Tongue (tissue), 2 donors: ENCODE measurements around the gene NRF1. TPM values are rescaled to one million over a fixed set of nuclear protein-coding genes. Genes with fewer than 3 reads are reported as not detected.
"Not testable (repeated sequence)": the region's sequence is repeated elsewhere in the genome, so short reads cannot be mapped to it uniquely, and the experiment has no call there.

Source experiments
- DNase-seq: peaks from one replicate; pipeline ENCODE4 v3.0.0-alpha.2; 2015
- total RNA-seq: library from RNA; depleted of rRNA; stranded (reverse); fragments of >200 nt; gene quantifications from one replicate; pipeline ENCODE4 v1.2.3, GENCODE V29; 2014

Gene NRF1
- total RNA-seq, 1 donor from 2014 or later: 19.6 TPM

DNA sequence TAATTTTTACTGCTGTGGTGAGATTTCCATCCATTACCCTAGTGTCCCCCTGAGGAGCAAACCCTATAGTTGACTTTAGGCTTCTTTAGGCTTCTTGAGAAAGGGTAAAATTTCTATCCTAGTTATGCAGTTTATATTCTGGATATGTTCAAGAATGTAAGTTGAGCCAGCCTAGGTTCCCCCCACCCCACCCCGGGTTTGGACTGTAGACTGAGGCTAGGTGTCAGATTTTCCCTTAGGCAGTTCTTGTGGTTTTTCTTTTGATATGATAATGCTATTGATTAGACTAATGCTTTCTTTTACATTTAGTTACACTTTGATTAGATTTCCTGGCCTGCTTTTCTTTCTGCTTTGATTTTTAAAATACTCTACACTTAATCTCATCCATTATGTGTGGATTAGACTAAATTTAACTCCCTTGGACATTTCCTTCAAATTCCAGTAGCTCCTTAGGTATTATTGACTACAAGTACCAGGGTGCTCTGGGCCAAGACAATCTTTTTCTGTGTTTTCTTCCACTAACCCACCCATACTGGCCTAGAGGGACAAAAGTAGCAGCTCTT, 37.7 kb downstream of the NRF1 start:
- DNase-seq: no peak

DNA sequence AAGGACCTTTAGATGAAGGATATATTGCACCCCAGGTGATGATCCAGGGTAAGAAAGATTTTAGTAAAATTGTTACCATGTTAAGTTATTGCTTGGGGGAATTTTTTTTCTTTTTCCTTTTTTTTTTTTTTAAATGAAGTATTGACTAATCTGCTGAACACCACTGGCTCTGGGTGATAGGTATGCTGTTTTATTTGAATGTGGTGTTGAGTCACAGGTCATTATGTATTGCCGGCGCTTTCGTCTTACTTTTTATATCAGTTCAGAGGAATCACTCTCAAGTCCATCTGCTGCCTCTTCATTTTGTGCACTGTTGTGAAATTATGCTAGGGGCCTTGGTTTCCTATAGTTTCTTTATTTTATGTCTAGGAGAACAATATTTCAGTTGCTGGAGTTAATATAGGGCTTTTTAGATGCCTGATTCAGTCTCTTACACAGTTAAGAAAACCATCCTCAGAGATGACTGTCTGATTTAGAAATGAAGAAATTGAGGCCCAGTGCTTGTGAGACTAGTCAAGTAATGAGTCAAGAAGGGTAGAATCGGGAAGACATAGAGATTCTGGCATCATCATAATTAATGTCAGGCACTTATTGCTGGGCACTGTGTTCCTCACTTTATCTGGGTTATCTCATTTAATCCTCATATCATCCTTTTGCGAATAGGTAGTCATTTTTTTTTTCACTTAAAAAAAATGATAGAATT, 38.7 kb downstream of the NRF1 start:
- DNase-seq: no peak

DNA sequence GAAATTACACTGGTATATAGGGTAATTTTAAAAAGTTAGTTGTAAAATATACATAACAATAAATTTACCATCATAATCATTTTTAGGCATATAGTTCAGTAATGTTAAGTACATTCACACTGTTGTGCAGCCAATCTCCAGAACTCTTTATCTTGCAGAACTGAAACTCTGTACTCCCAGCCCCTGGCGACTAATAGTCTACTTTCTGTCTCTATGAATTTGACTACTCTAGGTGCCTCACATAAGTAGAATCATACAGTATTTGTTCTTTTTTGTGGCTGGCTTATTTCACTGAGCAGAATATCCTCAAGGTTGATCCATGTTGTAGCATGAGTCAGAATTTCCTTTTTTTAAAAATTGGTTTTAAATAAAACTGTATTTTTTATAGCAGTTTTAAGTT, 41.4 kb downstream of the NRF1 start:
- no peak for DNase-seq

DNA sequence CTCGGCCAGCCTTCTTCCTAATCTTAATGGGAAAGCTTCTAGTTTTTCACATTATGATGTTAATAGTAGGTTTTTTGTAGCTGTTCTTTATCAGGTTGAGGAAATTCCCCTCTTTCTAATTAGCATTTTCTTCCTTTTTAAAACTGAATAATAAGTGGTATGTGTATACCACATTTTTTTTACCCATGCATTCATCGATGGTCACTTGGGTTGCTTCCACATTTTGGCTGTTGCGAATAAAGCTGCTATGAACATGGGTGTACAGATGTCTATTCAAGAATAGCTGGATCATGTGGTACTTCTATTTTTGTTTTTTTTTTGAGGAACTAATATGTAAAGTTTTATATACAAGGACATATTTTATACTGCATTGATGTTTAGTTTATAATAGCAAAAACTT, 44.3 kb downstream of the NRF1 start:
- DNase-seq: no peak

DNA sequence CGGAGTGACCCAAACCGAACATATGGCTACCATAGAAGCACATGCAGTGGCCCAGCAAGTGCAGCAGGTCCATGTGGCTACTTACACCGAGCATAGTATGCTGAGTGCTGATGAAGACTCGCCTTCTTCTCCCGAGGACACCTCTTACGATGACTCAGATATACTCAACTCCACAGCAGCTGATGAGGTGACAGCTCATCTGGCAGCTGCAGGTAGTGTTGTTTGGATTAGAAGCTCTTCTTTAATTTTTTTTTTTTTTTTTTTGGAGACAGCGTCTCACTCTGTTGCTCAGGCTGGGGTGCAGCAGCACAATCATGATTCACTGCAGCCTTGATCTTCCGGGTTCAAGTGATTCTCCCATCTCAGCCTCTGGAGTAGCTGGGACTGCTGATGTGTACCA, 45.8 kb downstream of the NRF1 start:
- DNase-seq: no peak

DNA sequence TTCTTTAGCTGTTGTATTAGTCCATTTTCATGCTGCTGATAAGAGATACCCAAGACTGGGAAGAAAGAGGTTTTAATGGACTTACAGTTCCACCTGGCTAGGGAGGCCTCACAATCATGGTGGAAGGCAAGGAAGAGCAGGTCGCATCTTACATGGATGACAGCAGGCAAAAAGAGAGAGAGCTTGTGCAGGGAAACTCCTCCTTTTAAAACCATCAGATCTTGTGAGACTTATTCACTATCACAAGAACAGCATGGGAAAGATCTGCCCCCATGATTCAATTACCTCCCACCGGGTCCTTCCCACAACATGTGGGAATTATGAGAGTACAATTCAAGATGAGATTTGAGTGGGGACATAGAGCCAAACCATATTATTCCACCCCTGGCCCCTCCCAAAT, 48.4 kb downstream of the NRF1 start:
- not testable (repeated sequence) for DNase-seq

DNA sequence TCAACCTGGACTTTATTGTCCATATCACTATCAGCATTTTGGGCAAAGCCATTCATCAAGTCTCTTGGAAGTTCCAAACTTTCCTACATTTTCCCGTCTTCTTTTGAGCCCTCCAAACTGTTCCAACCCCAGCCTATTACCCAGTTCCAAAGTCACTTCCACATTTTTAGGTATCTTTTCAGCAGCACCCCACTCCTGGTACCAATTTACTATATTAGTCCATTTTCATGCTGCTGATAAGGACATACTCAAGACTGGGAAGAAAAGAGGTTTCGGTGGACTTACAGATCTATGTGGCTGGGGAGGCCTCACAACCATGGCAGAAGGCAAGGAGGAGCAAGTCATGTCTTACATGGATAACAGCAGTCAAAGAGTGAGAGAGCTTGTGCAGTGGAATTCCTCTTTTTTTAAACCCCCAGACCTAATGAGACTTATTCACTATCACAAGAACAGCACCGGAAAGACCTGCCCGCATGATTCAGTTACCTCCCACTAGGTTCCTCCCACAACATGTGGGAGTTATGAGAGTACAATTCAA, 50.2 kb downstream of the NRF1 start:
- DNase-seq: no peak

DNA sequence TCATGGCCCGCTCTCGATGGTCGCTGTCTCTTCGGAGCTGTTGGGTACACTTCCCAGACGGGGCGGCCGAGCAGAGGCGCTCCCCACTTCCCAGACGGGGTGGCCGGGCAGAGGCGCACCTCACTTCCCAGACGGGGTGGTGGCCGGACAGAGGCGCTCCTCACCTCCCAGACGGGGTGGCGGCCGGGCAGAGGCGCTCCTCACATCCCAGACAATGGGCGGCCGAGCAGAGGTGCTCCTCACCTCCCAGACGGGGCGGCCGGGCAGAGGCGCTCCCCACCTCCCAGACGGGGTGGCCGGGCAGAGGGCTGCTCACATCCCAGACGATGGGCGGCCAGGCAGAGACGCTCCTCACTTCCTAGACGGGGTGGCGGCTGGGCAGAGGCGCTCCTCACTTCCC, 51.7 kb downstream of the NRF1 start:
- DNase-seq: not testable (repeated sequence)

DNA sequence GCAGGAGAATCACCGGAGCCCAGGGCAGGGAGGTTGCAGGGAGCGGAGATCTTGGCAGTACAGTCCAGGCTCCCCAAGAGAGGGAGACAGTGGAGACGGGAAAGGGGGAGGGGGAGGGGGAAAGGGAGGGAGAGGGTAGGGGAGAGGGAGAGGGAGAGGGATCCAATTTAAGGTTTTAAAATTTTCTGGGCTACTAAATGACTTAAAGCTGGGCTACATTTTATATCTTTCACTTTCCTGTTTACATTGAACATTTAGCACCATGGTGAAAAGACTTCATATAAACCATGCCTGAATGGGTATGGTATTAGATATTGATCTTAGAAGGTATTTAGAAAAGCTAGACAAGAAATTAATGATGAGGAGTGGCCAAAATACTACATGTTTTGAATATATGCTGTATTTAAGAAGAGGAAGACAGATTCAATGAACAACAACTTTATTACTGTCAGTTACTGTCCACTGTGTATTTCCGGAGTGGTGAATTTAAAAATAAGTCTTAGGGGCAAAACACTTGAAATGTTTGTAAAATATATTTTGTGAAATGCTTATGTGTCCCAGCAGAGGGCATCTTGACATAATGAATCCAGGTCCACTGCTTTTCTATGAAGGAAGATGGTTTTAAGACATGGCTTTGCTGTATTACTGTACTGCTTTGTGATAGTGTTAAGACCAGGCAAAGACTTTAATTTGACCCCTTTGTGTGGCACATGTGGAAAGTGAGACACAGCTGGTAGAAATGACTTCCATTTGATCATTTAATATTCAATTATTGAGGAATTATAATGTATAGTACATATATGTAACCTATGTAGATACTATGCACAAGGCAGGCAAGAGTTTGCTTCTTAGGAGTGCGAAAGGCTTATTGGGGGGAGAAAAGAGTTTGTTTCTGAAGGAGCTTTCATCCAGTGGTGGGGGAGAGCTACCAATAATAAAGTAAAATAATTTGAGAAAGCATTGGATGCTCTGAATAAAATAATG, 52.8 kb downstream of the NRF1 start:
- peak; percentile 78 for DNase-seq

DNA sequence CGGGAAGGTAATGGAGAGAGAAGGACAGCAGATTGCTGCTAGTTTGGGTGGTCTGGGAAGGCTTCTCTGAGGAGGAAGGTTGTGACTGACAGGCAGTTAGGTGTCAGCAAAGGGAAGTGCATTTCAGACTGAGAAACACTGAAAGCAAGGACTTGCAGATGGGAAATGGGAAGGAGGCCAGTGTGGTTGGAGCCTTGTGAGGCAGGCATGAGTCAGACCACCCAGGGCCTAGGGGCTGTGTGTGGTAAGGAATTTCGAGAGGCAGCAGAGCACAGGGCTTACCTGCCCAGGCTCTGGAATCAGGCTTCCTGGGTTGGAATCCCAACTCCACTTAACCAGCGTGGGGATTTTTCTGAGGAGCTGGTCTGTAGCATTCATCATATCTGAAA, 53.5 kb downstream of the NRF1 start:
- DNase-seq: peak; percentile 20

DNA sequence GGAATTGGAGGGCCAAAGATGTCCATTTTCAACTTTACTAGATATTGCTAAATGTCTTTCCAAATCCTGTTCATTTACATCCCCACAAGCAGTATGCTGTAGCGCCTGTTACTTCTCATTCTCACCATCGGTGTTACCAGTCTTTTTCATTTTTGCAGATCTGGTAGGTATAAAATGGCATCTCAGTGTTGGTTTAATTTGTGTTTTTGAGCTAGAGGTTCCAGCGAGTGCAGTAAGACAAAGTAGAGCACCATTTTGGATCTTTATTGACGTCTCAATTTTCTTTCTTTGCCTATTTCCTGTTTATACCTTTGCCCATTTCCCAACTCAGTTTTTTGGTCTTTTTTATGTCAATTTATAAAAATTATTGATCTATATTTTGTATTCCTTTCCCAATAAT, 55.6 kb downstream of the NRF1 start:
- no peak for DNase-seq

DNA sequence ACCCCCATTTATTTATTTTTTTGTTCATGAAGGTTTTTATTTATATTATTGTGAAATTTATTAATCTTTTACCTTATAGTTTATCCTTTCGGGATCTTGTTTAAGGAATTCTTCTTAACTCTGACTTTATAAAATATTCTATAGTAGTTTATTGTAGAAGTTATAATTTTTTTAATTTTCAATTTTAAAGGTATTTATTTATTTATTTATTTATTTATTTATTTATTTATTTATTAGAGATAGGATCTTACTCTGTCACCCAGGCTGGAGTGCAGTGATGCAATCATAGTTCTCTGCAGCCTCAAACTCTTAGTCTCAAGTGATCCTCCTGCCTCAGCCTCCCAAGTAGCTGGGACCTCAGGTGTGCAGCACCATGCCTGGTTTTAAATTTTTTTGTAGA, 56.0 kb downstream of the NRF1 start:
- DNase-seq: no peak

DNA sequence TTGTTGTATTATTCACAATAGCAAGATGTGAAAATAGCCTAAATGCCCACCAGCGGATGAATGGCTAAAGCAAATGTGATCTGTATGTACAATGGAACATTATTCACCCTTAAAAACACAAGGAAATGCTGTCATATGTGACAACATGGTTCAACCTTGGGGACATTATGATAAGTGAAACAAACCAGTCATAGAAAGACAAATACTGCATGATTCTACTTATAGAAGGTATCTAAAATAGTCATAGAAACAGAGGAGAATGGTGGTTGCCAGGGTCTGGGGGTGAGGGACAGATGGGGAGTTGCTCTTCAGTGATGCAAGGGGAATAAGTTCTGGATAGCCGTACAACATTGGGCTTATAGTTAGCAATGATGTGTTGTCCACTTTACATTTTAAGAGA, 58.4 kb downstream of the NRF1 start:
- DNase-seq: no peak

DNA sequence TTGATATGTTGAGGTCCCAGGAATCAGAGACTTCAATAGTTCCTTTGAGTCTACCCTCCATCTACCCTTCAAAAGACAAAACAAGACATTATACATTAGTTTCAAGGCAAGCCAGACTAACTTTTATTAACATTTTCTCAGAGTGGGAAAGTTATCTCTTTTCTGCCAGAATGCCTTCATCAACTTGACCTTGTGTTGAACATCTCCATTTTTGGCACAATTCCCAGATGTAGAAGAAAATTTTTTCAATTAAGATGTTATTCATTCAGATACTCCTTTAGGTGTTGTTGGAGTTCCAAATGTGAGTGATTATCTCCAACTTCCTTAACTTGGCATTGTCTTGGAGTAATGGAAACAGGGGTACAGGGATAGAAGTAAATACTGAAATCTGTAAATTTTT, 59.1 kb downstream of the NRF1 start:
- peak; percentile 22 for DNase-seq

DNA sequence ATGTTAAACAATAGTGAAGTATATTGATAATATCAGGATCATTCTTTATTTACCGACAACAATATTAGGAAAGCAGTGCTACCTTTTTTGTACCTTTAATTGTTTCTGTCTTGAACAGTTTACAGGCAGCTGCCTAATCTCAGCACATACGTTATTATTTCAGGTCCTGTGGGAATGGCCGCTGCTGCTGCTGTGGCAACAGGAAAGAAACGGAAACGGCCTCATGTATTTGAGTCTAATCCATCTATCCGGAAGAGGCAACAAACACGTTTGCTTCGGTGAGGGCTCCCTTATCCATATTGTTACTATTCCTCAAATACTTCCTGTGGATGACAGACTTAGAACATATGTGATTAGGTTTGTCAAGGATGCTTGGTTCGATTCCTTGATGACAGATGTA, 59.7 kb downstream of the NRF1 start:
- peak; percentile 72 for DNase-seq

DNA sequence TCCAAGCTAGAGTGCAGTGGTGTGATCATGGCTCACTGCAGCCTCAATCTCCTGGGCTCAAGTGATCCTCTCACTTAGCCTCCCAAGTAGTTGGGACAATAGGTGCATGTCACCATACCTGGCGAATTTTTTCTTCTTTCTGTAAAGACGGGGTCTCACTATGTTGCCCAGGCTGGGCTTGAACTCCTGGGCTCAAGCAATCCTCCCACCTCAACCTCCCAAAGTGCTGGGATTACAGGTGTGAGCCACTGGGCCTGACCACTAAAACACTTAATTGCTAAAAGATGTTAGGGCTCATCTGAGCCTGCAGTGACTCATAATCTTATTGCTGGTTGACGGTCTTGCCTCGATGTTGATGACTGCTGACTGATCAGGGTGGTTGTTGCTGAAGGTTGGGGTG, 63.0 kb downstream of the NRF1 start:
- not testable (repeated sequence) for DNase-seq

DNA sequence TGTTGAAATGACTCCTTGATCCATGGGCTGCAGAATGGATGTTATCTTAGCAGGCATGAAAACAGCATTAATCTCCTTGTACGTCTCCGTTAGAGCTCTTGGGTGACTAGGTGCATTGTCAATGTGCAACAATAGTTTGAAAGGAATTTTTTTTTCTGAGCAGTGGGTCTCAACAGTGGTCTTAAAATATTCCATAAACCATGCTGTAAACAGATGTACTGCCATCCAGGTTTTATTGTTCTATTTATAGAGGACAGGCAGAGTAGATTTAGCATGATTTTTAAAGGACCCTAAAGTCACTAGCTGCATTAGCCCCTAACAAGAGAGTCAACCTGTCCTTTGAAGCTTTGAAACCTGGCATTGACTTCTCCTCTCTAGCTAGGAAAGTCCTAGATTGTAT, 64.0 kb downstream of the NRF1 start:
- no peak for DNase-seq

DNA sequence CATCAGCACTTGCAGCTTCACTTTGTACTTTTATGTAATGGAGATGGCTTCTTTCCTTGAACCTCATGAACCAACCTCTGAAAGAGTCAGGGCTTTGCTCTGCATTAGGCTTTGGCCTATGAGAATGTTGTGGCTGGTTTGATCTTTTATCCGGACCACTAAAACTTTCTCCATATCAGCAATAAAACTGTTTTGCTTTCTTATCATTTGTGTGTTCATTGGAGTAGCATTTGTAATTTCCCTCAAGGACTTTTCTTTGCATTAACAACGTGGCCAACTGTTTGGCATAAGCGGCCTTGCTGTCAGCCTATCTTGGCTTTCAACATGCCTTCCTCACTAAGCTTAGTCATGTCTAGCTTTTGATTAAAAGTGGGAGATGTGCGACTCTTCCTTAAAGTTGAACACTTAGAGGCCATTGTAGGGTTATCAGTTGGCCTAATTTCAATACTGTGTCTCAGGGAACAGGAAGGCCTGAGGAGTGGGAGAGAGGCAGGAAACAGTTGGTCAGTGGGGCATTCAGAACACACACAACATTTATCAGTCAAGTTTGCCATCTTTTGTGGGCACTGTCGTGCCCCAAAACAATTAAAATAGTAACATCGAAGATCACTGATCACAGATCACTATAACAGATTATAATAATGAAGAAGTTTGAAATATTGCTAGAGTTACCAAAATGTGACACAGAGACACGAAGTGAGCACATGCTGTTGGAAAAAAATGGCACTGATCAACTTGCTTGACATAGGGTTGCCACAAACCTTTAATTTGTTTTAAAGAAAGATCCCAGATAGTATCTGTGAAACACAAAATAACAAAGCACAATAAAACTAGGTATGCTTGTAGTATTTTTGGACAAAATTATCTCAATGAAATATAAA, 64.7 kb downstream of the NRF1 start:
- DNase-seq: no peak

DNA sequence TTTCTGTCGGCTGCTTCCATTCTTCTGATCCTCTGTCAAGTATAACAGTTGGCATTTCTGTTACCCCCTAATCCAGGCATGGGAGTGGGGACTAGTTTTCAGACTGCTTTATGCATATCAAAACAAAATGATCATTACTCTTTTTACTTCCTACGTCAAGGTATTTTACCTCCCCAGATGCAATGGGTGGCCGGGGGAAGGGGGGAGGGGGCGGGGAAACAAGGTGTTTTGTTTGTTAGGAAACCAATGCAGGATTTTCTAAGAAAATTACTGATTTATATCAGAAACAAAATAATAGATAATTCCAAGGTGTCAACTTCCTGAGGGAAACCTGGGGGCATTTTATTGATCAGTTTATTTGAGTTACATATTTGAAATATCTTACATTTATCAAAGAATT, 66.3 kb downstream of the NRF1 start:
- no peak for DNase-seq

DNA sequence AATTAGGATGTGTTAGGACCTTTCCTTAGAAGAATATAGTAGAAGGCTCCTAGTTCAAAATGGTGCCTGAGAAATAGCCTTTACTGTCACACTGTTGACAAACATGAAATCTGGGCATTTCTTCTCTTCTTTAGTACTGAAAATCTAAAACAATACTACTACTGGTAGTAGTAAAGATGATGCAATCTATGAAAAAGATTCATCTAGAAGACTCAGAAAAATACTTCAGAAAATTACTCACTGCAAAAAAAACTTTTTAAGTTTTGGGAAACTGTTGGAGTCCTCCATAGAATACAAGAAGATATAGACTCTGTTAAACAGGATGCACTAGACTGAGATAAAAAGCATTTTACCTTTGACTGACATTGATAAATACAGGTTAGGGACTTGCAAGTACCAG, 67.1 kb downstream of the NRF1 start:
- DNase-seq: no peak

DNA sequence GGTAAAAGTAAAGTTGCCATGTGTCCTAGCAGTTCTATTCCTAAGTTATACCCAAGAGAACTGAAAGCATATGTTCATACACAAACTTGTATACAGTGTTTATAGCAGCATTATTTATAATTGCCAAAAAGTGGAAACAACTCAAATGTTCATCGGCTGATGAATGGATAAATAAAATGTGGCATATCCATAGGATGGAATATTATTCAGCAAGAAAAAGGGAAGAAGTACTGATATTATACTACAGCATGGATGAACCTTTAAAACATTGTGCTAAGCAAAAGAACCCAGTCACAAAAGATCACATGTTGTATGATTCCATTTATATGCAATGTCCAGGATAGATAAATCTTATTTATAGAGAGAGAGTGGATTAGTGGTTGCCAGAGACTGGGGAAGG, 68.9 kb downstream of the NRF1 start:
- DNase-seq: no peak

DNA sequence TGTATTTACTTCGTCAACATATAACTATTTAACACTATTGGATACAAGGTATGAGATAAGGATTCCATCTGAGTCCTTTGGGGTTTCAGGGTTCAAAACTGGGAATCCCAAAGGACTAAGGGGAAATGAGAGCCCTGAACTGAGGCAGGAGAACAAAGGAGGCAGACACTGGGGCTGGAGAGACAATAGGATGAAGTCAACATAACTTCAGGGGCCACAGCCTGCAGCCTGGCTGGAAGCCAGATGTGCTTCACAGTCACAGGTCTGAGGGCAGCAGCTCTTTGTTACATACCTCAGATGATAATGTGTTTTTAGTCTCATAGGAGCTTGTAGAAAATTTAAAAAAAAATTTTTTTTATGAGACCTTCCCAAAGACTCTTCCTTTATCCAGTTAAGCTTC, 73.3 kb downstream of the NRF1 start:
- no peak for DNase-seq
